ENCODE measurements around the gene MSH5.

The MSH5 gene

GRCh38 chr6:31742894-31743293 is 3.1 kb downstream of the MSH5 start:
- Histone ChIP-seq H3K9ac (ENCODE audit: low read length) (no peak overlapping the region), H3K36me3 (ENCODE audit: control insufficient read depth, insufficient read depth, low read length) (peaks cover 44% of the 10 kb centered on the region), H3K4me1 (ENCODE audit: control insufficient read depth, insufficient read depth, low read length) (peaks cover 19% of the 10 kb centered on the region), H3K4me3 (ENCODE audit: low read depth, low read length) (no peak overlapping the region), H3K27me3 (ENCODE audit: control insufficient read depth, insufficient read depth, low read length) (no peaks in the 10 kb centered on the region), H3K9me3 (ENCODE audit: control insufficient read depth, insufficient read depth, low read depth, low read length) (no peaks in the 10 kb centered on the region), H3K27ac (ENCODE audit: low read depth, low read length) (no peak overlapping the region)

GRCh38 chr6:31744422-31744821 is 4.6 kb downstream of the MSH5 start:
- Histone ChIP-seq H3K27ac (ENCODE audit: low read depth, low read length) (no peak overlapping the region), H3K36me3 (ENCODE audit: control insufficient read depth, insufficient read depth, low read length) (peaks cover 49% of the 10 kb centered on the region), H3K9ac (ENCODE audit: low read length) (no peak overlapping the region), H3K4me3 (ENCODE audit: low read depth, low read length) (no peak overlapping the region), H3K9me3 (ENCODE audit: control insufficient read depth, insufficient read depth, low read depth, low read length) (no peaks in the 10 kb centered on the region), H3K27me3 (ENCODE audit: control insufficient read depth, insufficient read depth, low read length) (no peaks in the 10 kb centered on the region), H3K4me1 (ENCODE audit: control insufficient read depth, insufficient read depth, low read length) (peaks cover 9% of the 10 kb centered on the region; the same call in 1 of the 2 replicates)

GRCh38 chr6:31749301-31750036 is 9.7 kb downstream of the MSH5 start:
- Histone ChIP-seq H3K4me3 (ENCODE audit: low read depth, low read length) (no peak overlapping the region), H3K9ac (ENCODE audit: low read length) (no peak overlapping the region), H3K27ac (ENCODE audit: low read depth, low read length) (no peak overlapping the region), H3K9me3 (ENCODE audit: control insufficient read depth, insufficient read depth, low read depth, low read length) (no peaks in the 10 kb centered on the region), H3K36me3 (ENCODE audit: control insufficient read depth, insufficient read depth, low read length) (peaks cover 37% of the 10 kb centered on the region), H3K27me3 (ENCODE audit: control insufficient read depth, insufficient read depth, low read length) (no peaks in the 10 kb centered on the region), H3K4me1 (ENCODE audit: control insufficient read depth, insufficient read depth, low read length) (no peaks in the 10 kb centered on the region)

- Histone ChIP-seq H3K9ac (ENCODE audit: low read length) (no peak overlapping the region), H3K27ac (ENCODE audit: low read depth, low read length) (no peak overlapping the region), H3K4me1 (ENCODE audit: control insufficient read depth, insufficient read depth, low read length) (no peaks in the 10 kb centered on the region), H3K27me3 (ENCODE audit: control insufficient read depth, insufficient read depth, low read length) (no peaks in the 10 kb centered on the region), H3K9me3 (ENCODE audit: control insufficient read depth, insufficient read depth, low read depth, low read length) (no peaks in the 10 kb centered on the region), H3K4me3 (ENCODE audit: low read depth, low read length) (no peak overlapping the region), H3K36me3 (ENCODE audit: control insufficient read depth, insufficient read depth, low read length) (peaks cover 32% of the 10 kb centered on the region)
Observed at GRCh38 chr6:31750411-31751022, 10.7 kb downstream of the MSH5 start.

- no peak overlapping the region for H3K9ac ChIP-seq (ENCODE audit: low read length)
- no peak overlapping the region for H3K27ac ChIP-seq (ENCODE audit: low read depth, low read length)
- peaks cover 24% of the 10 kb centered on the region for H3K36me3 ChIP-seq (ENCODE audit: control insufficient read depth, insufficient read depth, low read length)
- H3K27me3 ChIP-seq (ENCODE audit: control insufficient read depth, insufficient read depth, low read length): no peaks in the 10 kb centered on the region
- no peaks in the 10 kb centered on the region for H3K9me3 ChIP-seq (ENCODE audit: control insufficient read depth, insufficient read depth, low read depth, low read length)
- no peaks in the 10 kb centered on the region for H3K4me1 ChIP-seq (ENCODE audit: control insufficient read depth, insufficient read depth, low read length)
- no peak overlapping the region for H3K4me3 ChIP-seq (ENCODE audit: low read depth, low read length)
Observed at GRCh38 chr6:31752739-31753319, 13.0 kb downstream of the MSH5 start.

GRCh38 chr6:31758281-31758680 is 18.5 kb downstream of the MSH5 start:
- Histone ChIP-seq H3K36me3 (ENCODE audit: control insufficient read depth, insufficient read depth, low read length) (peaks cover 52% of the 10 kb centered on the region), H3K4me3 (ENCODE audit: low read depth, low read length) (no peak overlapping the region), H3K27me3 (ENCODE audit: control insufficient read depth, insufficient read depth, low read length) (no peaks in the 10 kb centered on the region), H3K27ac (ENCODE audit: low read depth, low read length) (no peak overlapping the region), H3K4me1 (ENCODE audit: control insufficient read depth, insufficient read depth, low read length) (peaks cover 2% of the 10 kb centered on the region; the same call in 1 of the 2 replicates), H3K9me3 (ENCODE audit: control insufficient read depth, insufficient read depth, low read depth, low read length) (no peaks in the 10 kb centered on the region), H3K9ac (ENCODE audit: low read length) (no peak overlapping the region)

GRCh38 chr6:31760790-31761189 is 21.0 kb downstream of the MSH5 start:
- H3K9ac ChIP-seq (ENCODE audit: low read length): no peak overlapping the region
- H3K9me3 ChIP-seq (ENCODE audit: control insufficient read depth, insufficient read depth, low read depth, low read length): no peaks in the 10 kb centered on the region
- peaks cover 4% of the 10 kb centered on the region; the same call in 1 of the 2 replicates for H3K4me1 ChIP-seq (ENCODE audit: control insufficient read depth, insufficient read depth, low read length)
- no peak overlapping the region for H3K4me3 ChIP-seq (ENCODE audit: low read depth, low read length)
- H3K27ac ChIP-seq (ENCODE audit: low read depth, low read length): no peak overlapping the region
- peaks cover 56% of the 10 kb centered on the region for H3K36me3 ChIP-seq (ENCODE audit: control insufficient read depth, insufficient read depth, low read length)
- no peaks in the 10 kb centered on the region for H3K27me3 ChIP-seq (ENCODE audit: control insufficient read depth, insufficient read depth, low read length)

- Histone ChIP-seq H3K4me3 (ENCODE audit: low read depth, low read length) (no peak overlapping the region), H3K9ac (ENCODE audit: low read length) (no peak overlapping the region), H3K36me3 (ENCODE audit: control insufficient read depth, insufficient read depth, low read length) (peaks cover 56% of the 10 kb centered on the region), H3K27me3 (ENCODE audit: control insufficient read depth, insufficient read depth, low read length) (no peaks in the 10 kb centered on the region), H3K4me1 (ENCODE audit: control insufficient read depth, insufficient read depth, low read length) (peaks cover 8% of the 10 kb centered on the region; the same call in 1 of the 2 replicates), H3K27ac (ENCODE audit: low read depth, low read length) (no peak overlapping the region), H3K9me3 (ENCODE audit: control insufficient read depth, insufficient read depth, low read depth, low read length) (no peaks in the 10 kb centered on the region)
Observed at GRCh38 chr6:31761343-31761742, 21.5 kb downstream of the MSH5 start.

GRCh38 chr6:31762356-31762755 is 22.6 kb downstream of the MSH5 start, which contains the start of gene SAPCD1:
TSS of gene SAPCD1 (plus strand) at chr6:31762656. CDS start at chr6:31763055, 399 bp downstream.
- H3K36me3 ChIP-seq (ENCODE audit: control insufficient read depth, insufficient read depth, low read length): peaks cover 56% of the 10 kb centered on the region
- H3K27ac ChIP-seq (ENCODE audit: low read depth, low read length): no peak within 1 kb of the TSS
- no peak within 1 kb of the TSS for H3K4me3 ChIP-seq (ENCODE audit: low read depth, low read length)
- H3K4me1 ChIP-seq (ENCODE audit: control insufficient read depth, insufficient read depth, low read length): peaks cover 10% of the 10 kb centered on the region; the same call in 1 of the 2 replicates
- no peaks in the 10 kb centered on the region for H3K27me3 ChIP-seq (ENCODE audit: control insufficient read depth, insufficient read depth, low read length)
- H3K9me3 ChIP-seq (ENCODE audit: control insufficient read depth, insufficient read depth, low read depth, low read length): no peaks in the 10 kb centered on the region
- H3K9ac ChIP-seq (ENCODE audit: low read length): no peak within 1 kb of the TSS

GRCh38 chr6:31762878-31763618 is 23.2 kb downstream of the MSH5 start:
- Histone ChIP-seq H3K36me3 (ENCODE audit: control insufficient read depth, insufficient read depth, low read length) (peaks cover 52% of the 10 kb centered on the region), H3K27ac (ENCODE audit: low read depth, low read length) (no peak overlapping the region), H3K27me3 (ENCODE audit: control insufficient read depth, insufficient read depth, low read length) (no peaks in the 10 kb centered on the region), H3K4me1 (ENCODE audit: control insufficient read depth, insufficient read depth, low read length) (peaks cover 10% of the 10 kb centered on the region; the same call in 1 of the 2 replicates), H3K4me3 (ENCODE audit: low read depth, low read length) (no peak overlapping the region), H3K9me3 (ENCODE audit: control insufficient read depth, insufficient read depth, low read depth, low read length) (no peaks in the 10 kb centered on the region), H3K9ac (ENCODE audit: low read length) (no peak overlapping the region)

Data from HUES6 (cell line).